Right atrium auricular region (tissue), 2 donors: Measurements from ENCODE around the gene ELMO1. TPM values are rescaled to one million over a fixed set of nuclear protein-coding genes. Genes with fewer than 3 reads are reported as not detected.

Source experiments
- DNase-seq: peaks from one replicate; pipeline ENCODE4 v3.0.0-alpha.2; 2019; ENCODE audit warnings: low spot score
- H3K27ac ChIP-seq, 2 donors: fragments of 200-600 bp; sonication (generic); 1 replicate in 1 of 2; 2 replicates in 1 of 2; pipeline ENCODE4 v1.5.1; 2016 to 2019
- H3K27me3 ChIP-seq, 2 donors: fragments of 200-600 bp; sonication (generic); one replicate each; pipeline versions ENCODE4 v1.5.1 to v1.6.0; 2017 to 2019
- H3K36me3 ChIP-seq: fragments of 200-600 bp; sonication (generic); one replicate; pipeline ENCODE4 v1.5.1; 2016
- H3K4me1 ChIP-seq, 2 donors: fragments of 200-600 bp; sonication (generic); one replicate each; pipeline versions ENCODE4 v1.5.1 to v1.6.0; 2017 to 2019
- H3K4me3 ChIP-seq, 2 donors: fragments of 200-600 bp; sonication (generic); 1 replicate in 1 of 2; 2 replicates in 1 of 2; pipeline ENCODE4 v1.5.1; 2017 to 2019; ENCODE audit warnings: mild to moderate bottlenecking in 1 of 2, moderate library complexity in 1 of 2
- H3K9me3 ChIP-seq, 2 donors: fragments of 200-600 bp; sonication (generic); one replicate each; pipeline ENCODE4 v1.5.1; 2019
- CTCF ChIP-seq, 2 donors: fragments of 200-600 bp; sonication (generic); IDR thresholded peaks; one replicate each; pipeline ENCODE4 v1.5.1; 2019; ENCODE audit warnings: antibody characterized with exemption in 2 of 2
- total RNA-seq, 2 donors: library from RNA; depleted of rRNA; stranded (reverse); fragments of >200 nt; gene quantifications; one replicate each; pipeline ENCODE4 v1.1.0, GENCODE V29; 2016

ELMO1 gene
- total RNA-seq, 2 donors from 2014 or later, result 24.4 to 45.1 TPM

- Histone ChIP-seq H3K27me3 (no peaks in the 10 kb centered on the region), H3K9me3 (no peaks in the 10 kb centered on the region), H3K4me3 (no peak overlapping the region), H3K36me3 (no peaks in the 10 kb centered on the region), H3K27ac (no peak overlapping the region), H3K4me1 (no peaks in the 10 kb centered on the region)
- TF ChIP-seq CTCF (IDR thresholded peaks at IDR 0.05), result no peak
- DNase-seq, result no peak
These were observed 554.5 kb downstream of the ELMO1 start for GRCh38 chr7:36894190-36894589.

- no peak for TF ChIP-seq CTCF (IDR thresholded peaks at IDR 0.05)
- Histone ChIP-seq H3K36me3 (no peaks in the 10 kb centered on the region), H3K4me3 (no peak overlapping the region), H3K9me3 (no peaks in the 10 kb centered on the region), H3K27me3 (no peaks in the 10 kb centered on the region), H3K4me1 (no peaks in the 10 kb centered on the region), H3K27ac (no peak overlapping the region)
- DNase-seq, result no peak
These were observed 559.5 kb downstream of the ELMO1 start for GRCh38 chr7:36889182-36889581.

- H3K36me3 ChIP-seq, result no peaks in the 10 kb centered on the region
These were observed 560.7 kb downstream of the ELMO1 start for GRCh38 chr7:36887969-36888368.

GRCh38 chr7:36887233-36887632, 561.4 kb downstream of the ELMO1 start:
- no peaks in the 10 kb centered on the region for H3K4me1 ChIP-seq
- H3K36me3 ChIP-seq, result no peaks in the 10 kb centered on the region
- TF ChIP-seq CTCF (IDR thresholded peaks at IDR 0.05), result no peak

More at GRCh38 chr7:36887969-36888368, 560.7 kb downstream of the ELMO1 start:
- H3K27ac ChIP-seq, result no peak overlapping the region
- H3K27me3 ChIP-seq, result no peaks in the 10 kb centered on the region
- H3K9me3 ChIP-seq, result no peaks in the 10 kb centered on the region
- no peak for DNase-seq
- no peak overlapping the region for H3K4me3 ChIP-seq
- no peak for TF ChIP-seq CTCF (IDR thresholded peaks at IDR 0.05)
- H3K4me1 ChIP-seq, result no peaks in the 10 kb centered on the region

GRCh38 chr7:36884910-36885309, 563.8 kb downstream of the ELMO1 start:
- Histone ChIP-seq H3K27ac (no peak overlapping the region), H3K9me3 (no peaks in the 10 kb centered on the region), H3K4me1 (no peaks in the 10 kb centered on the region), H3K4me3 (no peak overlapping the region), H3K36me3 (no peaks in the 10 kb centered on the region), H3K27me3 (no peaks in the 10 kb centered on the region)
- no peak for TF ChIP-seq CTCF (IDR thresholded peaks at IDR 0.05)
- DNase-seq, result no peak

More at GRCh38 chr7:36887233-36887632, 561.4 kb downstream of the ELMO1 start:
- no peaks in the 10 kb centered on the region for H3K27me3 ChIP-seq
- H3K27ac ChIP-seq, result no peak overlapping the region
- no peaks in the 10 kb centered on the region for H3K9me3 ChIP-seq
- no peak overlapping the region for H3K4me3 ChIP-seq
- DNase-seq, result no peak

- no peaks in the 10 kb centered on the region for H3K27me3 ChIP-seq
- no peak overlapping the region for H3K27ac ChIP-seq
- no peak for DNase-seq
- no peaks in the 10 kb centered on the region for H3K36me3 ChIP-seq
- no peak overlapping the region for H3K4me3 ChIP-seq
- no peak for TF ChIP-seq CTCF (IDR thresholded peaks at IDR 0.05)
- no peaks in the 10 kb centered on the region for H3K4me1 ChIP-seq
- H3K9me3 ChIP-seq, result no peaks in the 10 kb centered on the region
These were observed 564.3 kb downstream of the ELMO1 start for GRCh38 chr7:36884351-36884750.
